Smooth muscle cell (in vitro differentiated cells): ENCODE results near the gene ITCH. TPM values are rescaled to one million over a fixed set of nuclear protein-coding genes. Genes with fewer than 3 reads are reported as not detected.
"Not testable (repeated sequence)": the region's sequence is repeated elsewhere in the genome, so short reads cannot be mapped to it uniquely, and the experiment has no call there.

ENCODE experiments used
- DNase-seq: peaks from one replicate; lab custom pipeline; 2025; ENCODE audit not compliant: unreplicated experiment; lab: John Stamatoyannopoulos, UW
- H2AFZ ChIP-seq: fragments of 200-600 bp; sonication (generic); 2 replicates; pipeline ENCODE4 v1.6.0; 2016; ENCODE audit warnings: antibody characterized with exemption, low read depth, mild to moderate bottlenecking
- H3F3A ChIP-seq: fragments of 200-600 bp; sonication (generic); 2 replicates; pipeline ENCODE4 v1.6.0; 2017; ENCODE audit warnings: antibody characterized with exemption, low read depth
- H3K27ac ChIP-seq: fragments of 200-600 bp; sonication (generic); 2 replicates; pipeline ENCODE4 v1.5.1; 2016; ENCODE audit warnings: low read depth, mild to moderate bottlenecking
- H3K27me3 ChIP-seq: fragments of 200-600 bp; sonication (generic); 2 replicates; pipeline ENCODE4 v1.6.1; 2016; ENCODE audit warnings: low read depth, mild to moderate bottlenecking
- H3K36me3 ChIP-seq: fragments of 200-600 bp; sonication (generic); 2 replicates; pipeline ENCODE4 v1.5.1; 2016; ENCODE audit warnings: low read depth
- H3K4me1 ChIP-seq: fragments of 200-600 bp; sonication (generic); 2 replicates; pipeline ENCODE4 v1.5.1; 2016; ENCODE audit warnings: low read depth
- H3K4me2 ChIP-seq: fragments of 200-600 bp; sonication (generic); 2 replicates; pipeline ENCODE4 v1.6.0; 2016; ENCODE audit warnings: mild to moderate bottlenecking
- H3K4me3 ChIP-seq: fragments of 200-600 bp; sonication (generic); 2 replicates; pipeline ENCODE4 v1.5.1; 2016; ENCODE audit warnings: mild to moderate bottlenecking
- H3K79me2 ChIP-seq: fragments of 200-600 bp; sonication (generic); 2 replicates; pipeline ENCODE4 v1.6.0; 2016; ENCODE audit warnings: low read depth, mild to moderate bottlenecking
- H3K9ac ChIP-seq: fragments of 200-600 bp; sonication (generic); 2 replicates; pipeline ENCODE4 v1.6.0; 2016; ENCODE audit warnings: low read depth
- H3K9me3 ChIP-seq: fragments of 200-600 bp; sonication (generic); replicated peaks from 2 replicates; pipeline ENCODE4 v1.5.1; 2016; ENCODE audit warnings: low read depth
- H4K20me1 ChIP-seq: fragments of 200-600 bp; sonication (generic); 2 replicates; pipeline ENCODE4 v1.6.0; 2016; ENCODE audit warnings: low read depth
- CTCF ChIP-seq: fragments of 200-600 bp; sonication (generic); IDR thresholded peaks from 2 replicates; pipeline ENCODE4 v1.5.1; 2017; ENCODE audit warnings: borderline replicate concordance, mild to moderate bottlenecking, antibody characterized with exemption; ENCODE audit not compliant: insufficient read depth, poor library complexity, severe bottlenecking
- WGBS: methylation state at CpG from one replicate; pipeline ENCODE4 v1.1.7; 2016; ENCODE audit warnings: low lambda C conversion rate; 5-methylcytosine and 5-hydroxymethylcytosine counted together
- polyA plus RNA-seq: library from polyadenylated mRNA; unstranded; fragments of >200 nt; fragmentation: Nextera tagmentation; extraction: Ambion mirVana; gene quantifications from 2 replicates; pipeline ENCODE4 v1.2.1, GENCODE V29; 2016
- total RNA-seq: library from RNA; depleted of rRNA; stranded (reverse); fragments of >200 nt; gene quantifications from 2 replicates; pipeline ENCODE4 v1.2.3, GENCODE V29; 2014

The ITCH gene
- total and polyA plus RNA-seq, 2 experiments from 2014 or later, result 21.9 to 96.7 TPM

- Histone ChIP-seq H3K4me3 (no peak overlapping the region), H3K9me3 (no peaks in the 10 kb centered on the region), H3K36me3 (no peaks in the 10 kb centered on the region), H3F3A (no peaks in the 10 kb centered on the region), H3K4me1 (no peaks in the 10 kb centered on the region), H3K9ac (no peak overlapping the region), H3K79me2 (no peaks in the 10 kb centered on the region), H2AFZ (no peak overlapping the region), H3K27ac (no peak overlapping the region), H4K20me1 (no peaks in the 10 kb centered on the region), H3K4me2 (no peak overlapping the region), H3K27me3 (no peaks in the 10 kb centered on the region)
- no peak for TF ChIP-seq CTCF
- WGBS, result 88% methylated on average over 1 of the region's 1 CpG
- DNase-seq, result no peak
Measured at GRCh38 chr20:34337544-34337943, 25.5 kb upstream of the ITCH start.

- Histone ChIP-seq H3K4me3 (no peak overlapping the region), H3K9ac (no peak overlapping the region), H4K20me1 (no peaks in the 10 kb centered on the region), H3K79me2 (no peaks in the 10 kb centered on the region), H3K9me3 (no peaks in the 10 kb centered on the region), H3K27ac (no peak overlapping the region), H3K36me3 (no peaks in the 10 kb centered on the region), H3K27me3 (no peaks in the 10 kb centered on the region), H2AFZ (no peak overlapping the region), H3K4me1 (no peaks in the 10 kb centered on the region), H3F3A (no peaks in the 10 kb centered on the region), H3K4me2 (no peak overlapping the region)
- WGBS, result 96% methylated on average over 15 of the region's 15 CpGs
- no peak for TF ChIP-seq CTCF
- DNase-seq, result no peak
Measured at GRCh38 chr20:34337982-34338726, 24.9 kb upstream of the ITCH start.

GRCh38 chr20:34340726-34341125, 22.3 kb upstream of the ITCH start:
- 85% methylated on average over 10 of the region's 10 CpGs for WGBS
- H3K27me3 ChIP-seq, DNase-seq, H4K20me1 ChIP-seq, H3K4me2 ChIP-seq, H3K36me3 ChIP-seq, H3K4me1 ChIP-seq, H3K27ac ChIP-seq, H3K4me3 ChIP-seq, H3K79me2 ChIP-seq, H3K9me3 ChIP-seq, H2AFZ ChIP-seq, H3K9ac ChIP-seq, H3F3A ChIP-seq: not testable (repeated sequence)

GRCh38 chr20:34341199-34341598, 21.9 kb upstream of the ITCH start:
- H3K27me3 ChIP-seq, H4K20me1 ChIP-seq, H3K4me1 ChIP-seq, H3K4me2 ChIP-seq, H3K27ac ChIP-seq, H3K9me3 ChIP-seq, H3K4me3 ChIP-seq, H2AFZ ChIP-seq, H3F3A ChIP-seq, DNase-seq, H3K36me3 ChIP-seq, H3K79me2 ChIP-seq, H3K9ac ChIP-seq: not testable (repeated sequence)
- 87% methylated on average over 9 of the region's 9 CpGs for WGBS
